Mesenchymal stem cell (in vitro differentiated cells and primary cell): ENCODE results near the gene PALS2.

Source experiments
- DNase-seq: peaks from one replicate; pipeline ENCODE4 v3.0.0-alpha.2; 2013
- H2AFZ ChIP-seq: one replicate; pipeline ENCODE4 v1.6.1; 2013; ENCODE audit warnings: low read depth, mild to moderate bottlenecking, control low read depth, inconsistent platforms, low read length, moderate library complexity
- H2AK5ac ChIP-seq: 2 replicates; pipeline ENCODE4 v1.6.1; 2013; ENCODE audit warnings: low read length, moderate library complexity, mild to moderate bottlenecking, inconsistent platforms; ENCODE audit not compliant: severe bottlenecking
- H2BK120ac ChIP-seq: one replicate; pipeline ENCODE4 v1.6.1; 2013; ENCODE audit warnings: low read depth, mild to moderate bottlenecking, inconsistent platforms, low read length, moderate library complexity
- H2BK12ac ChIP-seq, 2 experiments: one replicate each; pipeline ENCODE4 v1.6.1; 2013; ENCODE audit warnings: inconsistent platforms in 2 of 2, low read length in 2 of 2, mild to moderate bottlenecking in 2 of 2, moderate library complexity in 2 of 2, control low read depth in 1 of 2
- H2BK15ac ChIP-seq: one replicate; pipeline ENCODE4 v1.6.1; 2013; ENCODE audit warnings: mild to moderate bottlenecking, low read depth, inconsistent platforms; ENCODE audit not compliant: poor library complexity, severe bottlenecking
- H2BK5ac ChIP-seq: 2 replicates; pipeline ENCODE4 v1.6.1; 2013; ENCODE audit warnings: low read depth, mild to moderate bottlenecking, low read length, control low read depth, inconsistent platforms; ENCODE audit not compliant: poor library complexity, severe bottlenecking
- H3K14ac ChIP-seq, 2 experiments: one replicate each; pipeline ENCODE4 v1.6.1; 2013; ENCODE audit warnings: inconsistent platforms in 2 of 2, low read length in 2 of 2, control low read depth in 1 of 2, mild to moderate bottlenecking in 1 of 2, moderate library complexity in 1 of 2
- H3K18ac ChIP-seq, 2 experiments: one replicate each; pipeline ENCODE4 v1.6.1; 2013; ENCODE audit warnings: inconsistent platforms in 2 of 2, low read length in 2 of 2, control low read depth in 1 of 2, low read depth in 1 of 2, mild to moderate bottlenecking in 1 of 2
- H3K23ac ChIP-seq, 2 experiments: one replicate each; pipeline ENCODE4 v1.6.1; 2013; ENCODE audit warnings: inconsistent platforms in 2 of 2, low read length in 2 of 2, mild to moderate bottlenecking in 2 of 2, moderate library complexity in 2 of 2, control low read depth in 1 of 2
- H3K27ac ChIP-seq: 2 replicates; pipeline ENCODE4 v1.5.1; 2013; ENCODE audit warnings: mild to moderate bottlenecking, moderate library complexity, low read length, control low read depth, inconsistent platforms; ENCODE audit not compliant: poor library complexity, severe bottlenecking
- H3K27me3 ChIP-seq, 2 experiments: 2 replicates each; pipeline versions ENCODE4 v1.6.1 to v1.7.0; 2013; ENCODE audit warnings: low read length in 2 of 2, mild to moderate bottlenecking in 2 of 2, moderate library complexity in 2 of 2, control low read depth in 1 of 2, inconsistent platforms in 1 of 2; ENCODE audit not compliant: control insufficient read depth in 1 of 2, insufficient read depth in 1 of 2
- H3K36me3 ChIP-seq, 2 experiments: 2 replicates each; pipeline versions ENCODE4 v1.6.1 to v1.7.0; 2013; ENCODE audit warnings: low read length in 2 of 2, control low read depth in 1 of 2, inconsistent platforms in 1 of 2, low read depth in 1 of 2, mild to moderate bottlenecking in 1 of 2; ENCODE audit not compliant: insufficient read depth in 2 of 2, control insufficient read depth in 1 of 2
- H3K4ac ChIP-seq, 2 experiments: one replicate each; pipeline ENCODE4 v1.6.1; 2013; ENCODE audit warnings: inconsistent platforms in 2 of 2, low read length in 2 of 2, mild to moderate bottlenecking in 2 of 2, moderate library complexity in 2 of 2, control low read depth in 1 of 2, low read depth in 1 of 2
- H3K4me1 ChIP-seq: 2 replicates; pipeline ENCODE4 v1.6.1; 2013; ENCODE audit warnings: low read depth, low read length, control low read depth; ENCODE audit not compliant: control insufficient read depth, insufficient read depth
- H3K4me2 ChIP-seq: 2 replicates; pipeline ENCODE4 v1.6.1; 2013; ENCODE audit warnings: low read length, mild to moderate bottlenecking, inconsistent platforms; ENCODE audit not compliant: poor library complexity, severe bottlenecking
- H3K4me3 ChIP-seq, 2 experiments: 2 replicates each; pipeline versions ENCODE4 v1.5.1 to v1.7.0; 2013; ENCODE audit warnings: low read length in 2 of 2, mild to moderate bottlenecking in 2 of 2, control low read depth in 1 of 2, low read depth in 1 of 2; ENCODE audit not compliant: insufficient read depth in 1 of 2
- H3K79me1 ChIP-seq: replicated peaks from 2 replicates; pipeline ENCODE4 v1.6.1; 2013; ENCODE audit warnings: mild to moderate bottlenecking, control low read depth, low read length, inconsistent platforms; ENCODE audit not compliant: poor library complexity, severe bottlenecking
- H3K9ac ChIP-seq: 2 replicates; pipeline ENCODE4 v1.7.0; 2013; ENCODE audit warnings: mild to moderate bottlenecking, low read length, moderate library complexity
- H3K9me3 ChIP-seq: 2 replicates; pipeline ENCODE4 v1.7.0; 2013; ENCODE audit warnings: mild to moderate bottlenecking, low read length; ENCODE audit not compliant: control insufficient read depth
- H4K8ac ChIP-seq: one replicate; pipeline ENCODE4 v1.6.1; 2013; ENCODE audit warnings: inconsistent platforms, mild to moderate bottlenecking, low read length, moderate library complexity
- H4K91ac ChIP-seq: one replicate; pipeline ENCODE4 v1.6.1; 2013; ENCODE audit warnings: mild to moderate bottlenecking, low read length, inconsistent platforms
- WGBS: methylation state at CpG from one replicate; pipeline ENCODE4 v1.1.7; 2013; ENCODE audit warnings: mixed read lengths; 5-methylcytosine and 5-hydroxymethylcytosine counted together

The PALS2 gene

GRCh38 chr7:24545215-24545614 is 28.0 kb upstream of the PALS2 start:
- Histone ChIP-seq H2AK5ac (no peak overlapping the region), H3K14ac (no peak overlapping the region), H3K9me3 (no peaks in the 10 kb centered on the region), H4K8ac (no peak overlapping the region), H3K36me3 (no peaks in the 10 kb centered on the region), H3K9ac (no peak overlapping the region), H3K18ac (no peak overlapping the region), H3K79me1 (no peaks in the 10 kb centered on the region), H2BK12ac (no peak overlapping the region), H3K27me3 (peaks cover 0 to 4% of the 10 kb centered on the region in 2 experiments), H3K4me2 (no peak overlapping the region), H3K4ac (no peak overlapping the region), H3K4me1 (no peaks in the 10 kb centered on the region), H2BK15ac (no peak overlapping the region), H2AFZ (no peak overlapping the region), H3K27ac (no peak overlapping the region), H3K23ac (no peak overlapping the region), H3K4me3 (no peak overlapping the region), H4K91ac (no peak overlapping the region), H2BK5ac (no peak overlapping the region), H2BK120ac (no peak overlapping the region)
- no peak for DNase-seq

- H3K27ac ChIP-seq, result no peak overlapping the region
- no peak overlapping the region for H2BK120ac ChIP-seq
- H2AK5ac ChIP-seq, result no peak overlapping the region
- H2BK12ac ChIP-seq, result no peak overlapping the region
- H2BK15ac ChIP-seq, result no peak overlapping the region
- H3K9ac ChIP-seq, result no peak overlapping the region
- DNase-seq, result no peak
- H3K18ac ChIP-seq, result no peak overlapping the region
- H3K4me3 ChIP-seq, result no peak overlapping the region
- H4K8ac ChIP-seq, result no peak overlapping the region
- H3K36me3 ChIP-seq, result no peaks in the 10 kb centered on the region
- H4K91ac ChIP-seq, result no peak overlapping the region
- H3K4me2 ChIP-seq, result no peak overlapping the region
- no peak overlapping the region for H2BK5ac ChIP-seq
- H3K4ac ChIP-seq, result no peak overlapping the region
- H3K27me3 ChIP-seq, result peaks cover 0 to 4% of the 10 kb centered on the region in 2 experiments
- no peaks in the 10 kb centered on the region for H3K79me1 ChIP-seq
- H3K4me1 ChIP-seq, result no peaks in the 10 kb centered on the region
- no peak overlapping the region for H2AFZ ChIP-seq
- H3K14ac ChIP-seq, result no peak overlapping the region
- no peak overlapping the region for H3K23ac ChIP-seq
- H3K9me3 ChIP-seq, result no peaks in the 10 kb centered on the region
Observed at GRCh38 chr7:24548390-24548789, 24.9 kb upstream of the PALS2 start.

- no peaks in the 10 kb centered on the region for H3K27me3 ChIP-seq
- H2BK15ac ChIP-seq, result no peak overlapping the region
- no peak overlapping the region for H3K4me3 ChIP-seq
- no peaks in the 10 kb centered on the region for H3K36me3 ChIP-seq
- H3K18ac ChIP-seq, result no peak overlapping the region
- DNase-seq, result no peak
- H3K4me1 ChIP-seq, result no peaks in the 10 kb centered on the region
- no peak overlapping the region for H2BK12ac ChIP-seq
- no peak overlapping the region for H3K27ac ChIP-seq
- H3K4ac ChIP-seq, result no peak overlapping the region
- H4K91ac ChIP-seq, result no peak overlapping the region
- H2BK120ac ChIP-seq, result no peak overlapping the region
- WGBS, result 73% methylated on average over 3 of the region's 4 CpGs
- H3K4me2 ChIP-seq, result no peak overlapping the region
- no peak overlapping the region for H4K8ac ChIP-seq
- no peak overlapping the region for H3K9ac ChIP-seq
- no peak overlapping the region for H3K14ac ChIP-seq
- no peaks in the 10 kb centered on the region for H3K79me1 ChIP-seq
- no peak overlapping the region for H2AK5ac ChIP-seq
- no peaks in the 10 kb centered on the region for H3K9me3 ChIP-seq
- no peak overlapping the region for H2AFZ ChIP-seq
- H2BK5ac ChIP-seq, result no peak overlapping the region
- H3K23ac ChIP-seq, result no peak overlapping the region
Observed at GRCh38 chr7:24549991-24550390, 23.3 kb upstream of the PALS2 start.

GRCh38 chr7:24555184-24555583 is 18.1 kb upstream of the PALS2 start:
- no peak overlapping the region for H2BK5ac ChIP-seq
- H2BK120ac ChIP-seq, result no peak overlapping the region
- H3K36me3 ChIP-seq, result no peaks in the 10 kb centered on the region
- H2BK12ac ChIP-seq, result no peak overlapping the region
- no peak overlapping the region for H2AFZ ChIP-seq
- DNase-seq, result no peak
- no peak overlapping the region for H3K23ac ChIP-seq
- H3K27me3 ChIP-seq, result no peaks in the 10 kb centered on the region
- no peaks in the 10 kb centered on the region for H3K79me1 ChIP-seq
- H3K4me3 ChIP-seq, result no peak overlapping the region
- H4K8ac ChIP-seq, result no peak overlapping the region
- no peaks in the 10 kb centered on the region for H3K9me3 ChIP-seq
- H2AK5ac ChIP-seq, result no peak overlapping the region
- no peak overlapping the region for H3K9ac ChIP-seq
- H3K4me2 ChIP-seq, result no peak overlapping the region
- H3K14ac ChIP-seq, result no peak overlapping the region
- no peak overlapping the region for H4K91ac ChIP-seq
- no peak overlapping the region for H2BK15ac ChIP-seq
- H3K27ac ChIP-seq, result no peak overlapping the region
- H3K18ac ChIP-seq, result no peak overlapping the region
- no peaks in the 10 kb centered on the region for H3K4me1 ChIP-seq
- no peak overlapping the region for H3K4ac ChIP-seq
